ENCODE results near the gene ADAMTS2.

Gene ADAMTS2

GRCh38 chr5:179345433-179346321, at the start of gene ADAMTS2:
Gene ADAMTS2, minus strand, starts transcription at chr5:179345461. Its CDS starts 133 bp downstream, at chr5:179345328.
- no peak within 1 kb of the TSS for H3K27ac ChIP-seq (ENCODE audit: low read length)
- H3K9me3 ChIP-seq (ENCODE audit: control insufficient read depth, low read depth, low read length) = no peaks in the 10 kb centered on the region
- peak within 1 kb of the TSS; percentile 76 for H3K4me3 ChIP-seq (ENCODE audit: low read length)
- peaks cover 64% of the 10 kb centered on the region for H3K27me3 ChIP-seq (ENCODE audit: control insufficient read depth, insufficient read depth, low read length)
- no peak within 1 kb of the TSS for H3K9ac ChIP-seq (ENCODE audit: low read length)
- H3K36me3 ChIP-seq (ENCODE audit: control insufficient read depth, low read depth, low read length) = no peaks in the 10 kb centered on the region
- peaks cover 5% of the 10 kb centered on the region for H3K4me1 ChIP-seq (ENCODE audit: control insufficient read depth, low read depth, low read length)

- Histone ChIP-seq H3K4me3 (ENCODE audit: low read length) (no peak overlapping the region), H3K36me3 (ENCODE audit: control insufficient read depth, low read depth, low read length) (no peaks in the 10 kb centered on the region), H3K27ac (ENCODE audit: low read length) (no peak overlapping the region), H3K27me3 (ENCODE audit: control insufficient read depth, insufficient read depth, low read length) (no peaks in the 10 kb centered on the region), H3K9me3 (ENCODE audit: control insufficient read depth, low read depth, low read length) (peaks cover 28% of the 10 kb centered on the region), H3K4me1 (ENCODE audit: control insufficient read depth, low read depth, low read length) (no peaks in the 10 kb centered on the region), H3K9ac (ENCODE audit: low read length) (no peak overlapping the region)
Observed at GRCh38 chr5:179393078-179393477, 47.8 kb upstream of the ADAMTS2 start.

- Histone ChIP-seq H3K4me1 (ENCODE audit: control insufficient read depth, low read depth, low read length) (no peaks in the 10 kb centered on the region), H3K27me3 (ENCODE audit: control insufficient read depth, insufficient read depth, low read length) (no peaks in the 10 kb centered on the region), H3K4me3 (ENCODE audit: low read length) (no peak overlapping the region), H3K9ac (ENCODE audit: low read length) (no peak overlapping the region), H3K9me3 (ENCODE audit: control insufficient read depth, low read depth, low read length) (peaks cover 20% of the 10 kb centered on the region), H3K27ac (ENCODE audit: low read length) (no peak overlapping the region), H3K36me3 (ENCODE audit: control insufficient read depth, low read depth, low read length) (no peaks in the 10 kb centered on the region)
Observed at GRCh38 chr5:179387151-179388110, 42.2 kb upstream of the ADAMTS2 start.

DNA sequence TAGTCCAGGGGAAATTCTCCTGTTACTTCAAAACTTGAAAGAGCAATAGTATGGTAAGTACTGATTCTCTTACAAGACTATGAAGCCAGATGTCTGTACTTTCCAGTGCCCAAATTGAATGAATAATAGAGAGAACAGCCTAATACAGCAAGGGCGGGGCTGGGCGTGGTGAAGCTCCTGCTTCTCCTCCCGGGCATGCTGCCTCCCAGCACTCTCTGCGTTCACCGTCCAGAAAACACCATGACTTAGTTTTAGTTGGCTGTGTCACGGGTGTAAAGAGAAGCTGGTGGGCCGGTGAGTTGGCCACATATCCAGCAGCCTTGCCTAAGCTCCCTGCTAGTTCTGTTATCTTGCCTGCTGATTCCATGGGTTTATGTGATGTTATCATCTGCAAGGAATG, 40.7 kb upstream of the ADAMTS2 start:
- no peaks in the 10 kb centered on the region for H3K36me3 ChIP-seq (ENCODE audit: control insufficient read depth, low read depth, low read length)
- H3K9ac ChIP-seq (ENCODE audit: low read length) = no peak overlapping the region
- no peak overlapping the region for H3K4me3 ChIP-seq (ENCODE audit: low read length)
- H3K9me3 ChIP-seq (ENCODE audit: control insufficient read depth, low read depth, low read length) = peaks cover 10% of the 10 kb centered on the region
- H3K27me3 ChIP-seq (ENCODE audit: control insufficient read depth, insufficient read depth, low read length) = no peaks in the 10 kb centered on the region
- no peaks in the 10 kb centered on the region for H3K4me1 ChIP-seq (ENCODE audit: control insufficient read depth, low read depth, low read length)
- H3K27ac ChIP-seq (ENCODE audit: low read length) = no peak overlapping the region

- Histone ChIP-seq H3K27ac (ENCODE audit: low read length) (no peak overlapping the region), H3K9ac (ENCODE audit: low read length) (no peak overlapping the region), H3K9me3 (ENCODE audit: control insufficient read depth, low read depth, low read length) (no peaks in the 10 kb centered on the region), H3K27me3 (ENCODE audit: control insufficient read depth, insufficient read depth, low read length) (no peaks in the 10 kb centered on the region), H3K4me3 (ENCODE audit: low read length) (no peak overlapping the region), H3K36me3 (ENCODE audit: control insufficient read depth, low read depth, low read length) (no peaks in the 10 kb centered on the region), H3K4me1 (ENCODE audit: control insufficient read depth, low read depth, low read length) (no peaks in the 10 kb centered on the region)
Observed at GRCh38 chr5:179382486-179382885, 37.2 kb upstream of the ADAMTS2 start.

DNA sequence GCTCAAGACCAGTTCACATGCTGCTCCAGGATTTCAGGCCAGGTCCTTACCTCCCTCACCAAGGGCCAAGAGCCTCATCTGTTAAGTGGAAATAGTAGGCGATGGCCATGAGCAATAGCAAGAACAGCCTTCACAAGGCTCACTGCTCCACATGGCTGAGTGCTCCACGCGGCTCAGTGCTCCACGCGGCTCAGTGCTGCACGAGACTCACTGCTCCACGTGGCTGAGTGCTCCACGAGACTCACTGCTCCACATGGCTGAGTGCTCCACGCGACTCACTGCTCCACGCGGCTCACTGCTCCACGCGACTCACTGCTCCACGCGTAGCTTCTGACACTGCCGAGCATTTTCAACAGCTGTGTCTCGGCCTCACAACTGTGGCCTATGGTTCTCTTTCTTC, 36.4 kb upstream of the ADAMTS2 start:
- no peak overlapping the region for H3K27ac ChIP-seq (ENCODE audit: low read length)
- H3K9me3 ChIP-seq (ENCODE audit: control insufficient read depth, low read depth, low read length) = no peaks in the 10 kb centered on the region
- H3K4me1 ChIP-seq (ENCODE audit: control insufficient read depth, low read depth, low read length) = no peaks in the 10 kb centered on the region
- H3K36me3 ChIP-seq (ENCODE audit: control insufficient read depth, low read depth, low read length) = no peaks in the 10 kb centered on the region
- H3K9ac ChIP-seq (ENCODE audit: low read length) = no peak overlapping the region
- no peaks in the 10 kb centered on the region for H3K27me3 ChIP-seq (ENCODE audit: control insufficient read depth, insufficient read depth, low read length)
- H3K4me3 ChIP-seq (ENCODE audit: low read length) = no peak overlapping the region

- Histone ChIP-seq H3K27me3 (ENCODE audit: control insufficient read depth, insufficient read depth, low read length) (no peaks in the 10 kb centered on the region), H3K9ac (ENCODE audit: low read length) (no peak overlapping the region), H3K4me3 (ENCODE audit: low read length) (no peak overlapping the region), H3K27ac (ENCODE audit: low read length) (no peak overlapping the region), H3K4me1 (ENCODE audit: control insufficient read depth, low read depth, low read length) (no peaks in the 10 kb centered on the region), H3K9me3 (ENCODE audit: control insufficient read depth, low read depth, low read length) (no peaks in the 10 kb centered on the region), H3K36me3 (ENCODE audit: control insufficient read depth, low read depth, low read length) (no peaks in the 10 kb centered on the region)
Observed at GRCh38 chr5:179380211-179381035, 35.2 kb upstream of the ADAMTS2 start.

- H3K27me3 ChIP-seq (ENCODE audit: control insufficient read depth, insufficient read depth, low read length) = no peaks in the 10 kb centered on the region
- H3K9me3 ChIP-seq (ENCODE audit: control insufficient read depth, low read depth, low read length) = no peaks in the 10 kb centered on the region
- no peak overlapping the region for H3K4me3 ChIP-seq (ENCODE audit: low read length)
- no peak overlapping the region for H3K27ac ChIP-seq (ENCODE audit: low read length)
- no peaks in the 10 kb centered on the region for H3K36me3 ChIP-seq (ENCODE audit: control insufficient read depth, low read depth, low read length)
- H3K9ac ChIP-seq (ENCODE audit: low read length) = no peak overlapping the region
- H3K4me1 ChIP-seq (ENCODE audit: control insufficient read depth, low read depth, low read length) = no peaks in the 10 kb centered on the region
Observed at GRCh38 chr5:179379321-179379890, 34.1 kb upstream of the ADAMTS2 start.

DNA sequence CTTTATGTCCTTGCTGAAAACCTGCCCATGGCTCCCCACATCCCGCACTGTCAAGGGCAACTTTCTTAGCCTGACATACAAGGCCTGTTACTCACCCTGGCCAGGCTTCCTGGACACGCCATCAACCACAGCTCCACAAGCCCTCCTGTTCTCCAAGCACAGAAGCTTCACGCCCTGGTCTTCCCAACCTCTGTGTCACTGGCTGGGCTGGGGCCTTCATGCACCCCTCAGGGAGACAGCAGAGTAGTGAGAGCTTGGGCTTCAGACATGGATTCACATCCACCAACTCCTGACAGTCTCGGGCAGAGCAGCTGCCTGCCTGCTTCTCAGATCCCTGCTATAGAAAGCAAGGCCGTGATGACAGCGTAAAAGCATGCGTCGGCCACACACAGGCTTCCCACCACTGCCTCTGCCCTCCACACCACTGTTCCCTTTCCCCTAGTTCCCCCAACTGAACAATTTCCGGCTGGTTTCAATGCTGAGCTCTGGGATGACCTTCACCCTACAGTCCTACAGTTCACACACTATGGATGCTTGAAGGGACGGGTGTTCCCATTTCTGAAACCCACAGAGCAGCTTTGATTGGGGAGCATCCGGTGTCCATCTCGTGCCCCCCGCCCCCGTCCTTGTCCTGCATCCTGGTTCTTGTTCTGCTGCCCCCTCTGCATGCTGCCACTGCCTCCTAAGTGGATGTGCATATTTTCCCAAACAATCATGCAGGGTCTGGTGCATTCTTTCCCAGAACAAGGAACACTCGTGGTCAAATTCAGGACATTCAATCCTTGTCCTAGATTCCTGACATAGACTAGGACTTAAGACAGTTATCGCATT, 33.4 kb upstream of the ADAMTS2 start:
- no peak overlapping the region for H3K4me3 ChIP-seq (ENCODE audit: low read length)
- no peaks in the 10 kb centered on the region for H3K36me3 ChIP-seq (ENCODE audit: control insufficient read depth, low read depth, low read length)
- no peaks in the 10 kb centered on the region for H3K4me1 ChIP-seq (ENCODE audit: control insufficient read depth, low read depth, low read length)
- no peaks in the 10 kb centered on the region for H3K27me3 ChIP-seq (ENCODE audit: control insufficient read depth, insufficient read depth, low read length)
- no peaks in the 10 kb centered on the region for H3K9me3 ChIP-seq (ENCODE audit: control insufficient read depth, low read depth, low read length)
- H3K9ac ChIP-seq (ENCODE audit: low read length) = no peak overlapping the region
- no peak overlapping the region for H3K27ac ChIP-seq (ENCODE audit: low read length)

DNA sequence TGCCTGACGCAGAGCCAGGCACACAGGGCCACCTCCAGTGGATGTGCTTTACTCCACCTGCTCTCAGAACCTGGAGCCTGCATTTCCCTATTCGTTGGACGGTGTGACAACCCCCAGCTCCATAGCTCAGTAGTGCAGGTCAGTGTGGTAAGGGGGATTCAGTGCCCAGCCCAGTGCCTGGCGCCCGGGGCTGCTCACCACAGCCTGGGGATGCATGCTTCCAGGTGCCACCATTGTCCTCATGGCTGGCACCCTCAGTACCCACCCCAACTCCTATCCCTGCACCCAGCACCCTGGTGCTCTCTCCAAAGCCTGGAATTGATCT, 32.8 kb upstream of the ADAMTS2 start:
- Histone ChIP-seq H3K9ac (ENCODE audit: low read length) (no peak overlapping the region), H3K36me3 (ENCODE audit: control insufficient read depth, low read depth, low read length) (no peaks in the 10 kb centered on the region), H3K9me3 (ENCODE audit: control insufficient read depth, low read depth, low read length) (no peaks in the 10 kb centered on the region), H3K27ac (ENCODE audit: low read length) (no peak overlapping the region), H3K27me3 (ENCODE audit: control insufficient read depth, insufficient read depth, low read length) (no peaks in the 10 kb centered on the region), H3K4me1 (ENCODE audit: control insufficient read depth, low read depth, low read length) (no peaks in the 10 kb centered on the region), H3K4me3 (ENCODE audit: low read length) (no peak overlapping the region)

All from iPS-18a (cell line).